Muscle of back (tissue), 13 donors: ENCODE measurements around the gene INTS1. TPM values are rescaled to one million over a fixed set of nuclear protein-coding genes. Genes with fewer than 3 reads are reported as not detected.

Experiments used
- DNase-seq, 3 donors: peaks; one replicate each; pipeline versions ENCODE4 v3.0.0 to v3.0.0-alpha.2; 2013
- long read RNA-seq, 9 donors: transcript quantifications; one replicate each; lab custom pipeline, GENCODE V29; 2026
- polyA plus RNA-seq, 10 donors: library from polyadenylated mRNA; unstranded; fragments of 120-200 nt; gene quantifications; one replicate each; pipeline ENCODE4 v1.2.1, GENCODE V29; 2013; ENCODE audit not compliant: insufficient read length in 10 of 10

The INTS1 gene, protein sequence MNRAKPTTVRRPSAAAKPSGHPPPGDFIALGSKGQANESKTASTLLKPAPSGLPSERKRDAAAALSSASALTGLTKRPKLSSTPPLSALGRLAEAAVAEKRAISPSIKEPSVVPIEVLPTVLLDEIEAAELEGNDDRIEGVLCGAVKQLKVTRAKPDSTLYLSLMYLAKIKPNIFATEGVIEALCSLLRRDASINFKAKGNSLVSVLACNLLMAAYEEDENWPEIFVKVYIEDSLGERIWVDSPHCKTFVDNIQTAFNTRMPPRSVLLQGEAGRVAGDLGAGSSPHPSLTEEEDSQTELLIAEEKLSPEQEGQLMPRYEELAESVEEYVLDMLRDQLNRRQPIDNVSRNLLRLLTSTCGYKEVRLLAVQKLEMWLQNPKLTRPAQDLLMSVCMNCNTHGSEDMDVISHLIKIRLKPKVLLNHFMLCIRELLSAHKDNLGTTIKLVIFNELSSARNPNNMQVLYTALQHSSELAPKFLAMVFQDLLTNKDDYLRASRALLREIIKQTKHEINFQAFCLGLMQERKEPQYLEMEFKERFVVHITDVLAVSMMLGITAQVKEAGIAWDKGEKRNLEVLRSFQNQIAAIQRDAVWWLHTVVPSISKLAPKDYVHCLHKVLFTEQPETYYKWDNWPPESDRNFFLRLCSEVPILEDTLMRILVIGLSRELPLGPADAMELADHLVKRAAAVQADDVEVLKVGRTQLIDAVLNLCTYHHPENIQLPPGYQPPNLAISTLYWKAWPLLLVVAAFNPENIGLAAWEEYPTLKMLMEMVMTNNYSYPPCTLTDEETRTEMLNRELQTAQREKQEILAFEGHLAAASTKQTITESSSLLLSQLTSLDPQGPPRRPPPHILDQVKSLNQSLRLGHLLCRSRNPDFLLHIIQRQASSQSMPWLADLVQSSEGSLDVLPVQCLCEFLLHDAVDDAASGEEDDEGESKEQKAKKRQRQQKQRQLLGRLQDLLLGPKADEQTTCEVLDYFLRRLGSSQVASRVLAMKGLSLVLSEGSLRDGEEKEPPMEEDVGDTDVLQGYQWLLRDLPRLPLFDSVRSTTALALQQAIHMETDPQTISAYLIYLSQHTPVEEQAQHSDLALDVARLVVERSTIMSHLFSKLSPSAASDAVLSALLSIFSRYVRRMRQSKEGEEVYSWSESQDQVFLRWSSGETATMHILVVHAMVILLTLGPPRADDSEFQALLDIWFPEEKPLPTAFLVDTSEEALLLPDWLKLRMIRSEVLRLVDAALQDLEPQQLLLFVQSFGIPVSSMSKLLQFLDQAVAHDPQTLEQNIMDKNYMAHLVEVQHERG (N-terminal part only)
- polyA plus RNA-seq = 10 to 100 TPM; 29.9 to 53.0 (median 41.8) TPM
- long read RNA-seq, donor 1 = 0 reads
- long read RNA-seq, donor 2 = 0 reads
- long read RNA-seq, donor 3 = 0 reads
- long read RNA-seq, donor 4 = 0 reads
- long read RNA-seq, donor 5 = 0 reads
- long read RNA-seq, donor 6 = 0 reads
- long read RNA-seq, donor 7 = 0 reads
- long read RNA-seq, donor 8 = 0 reads
- long read RNA-seq, donor 9 = 0 reads

DNA sequence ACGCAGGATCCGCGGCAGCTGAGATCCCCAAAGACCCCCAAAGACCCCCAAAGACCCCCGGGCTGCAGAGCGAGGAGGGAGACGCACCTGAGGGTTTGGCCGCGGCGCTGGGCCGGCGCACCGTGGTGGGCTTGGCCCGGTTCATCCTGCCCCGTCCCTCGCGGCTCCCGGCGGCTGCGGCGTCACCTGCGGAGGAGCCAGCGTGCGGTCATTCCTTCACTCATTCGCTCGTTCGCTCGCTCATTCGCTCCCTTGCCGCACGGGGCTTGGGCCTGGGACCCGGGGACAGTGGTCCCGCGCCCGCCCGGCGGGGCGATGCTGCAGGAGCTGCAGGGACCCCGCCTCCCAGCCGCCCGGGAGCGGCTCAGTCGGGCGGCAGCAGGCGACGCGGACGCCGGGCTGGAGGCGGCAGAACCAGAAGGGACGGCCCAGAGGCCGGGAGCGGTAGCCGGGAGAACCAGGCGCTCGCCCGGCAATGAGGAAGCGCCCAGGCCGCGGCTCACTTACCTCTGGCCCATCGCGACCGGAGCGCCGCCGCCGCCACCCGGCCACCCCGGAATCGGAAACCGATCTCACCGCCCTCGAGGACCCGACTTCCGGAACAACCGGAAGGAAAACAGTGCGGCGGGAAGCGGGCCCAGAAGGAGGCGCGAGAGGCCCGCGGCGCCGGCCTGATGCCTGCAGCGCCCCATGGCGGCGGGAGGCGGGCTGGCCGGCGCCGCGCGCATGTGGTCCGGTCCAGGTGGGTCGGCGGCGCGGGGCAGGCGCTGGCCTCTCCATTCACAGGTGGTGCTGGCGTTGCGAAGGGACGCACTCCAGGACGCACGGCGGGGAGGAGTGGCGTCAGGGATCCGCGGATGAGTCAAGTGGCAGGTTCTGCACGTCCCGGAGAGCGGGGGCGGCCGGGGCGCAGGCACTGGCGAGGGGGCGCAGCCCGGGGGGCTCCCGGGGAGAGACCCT is at the start of gene INTS1:
Gene INTS1, minus strand, starts transcription at position 574 of the 960 bp plus-strand sequence. Its CDS starts 429 bp downstream, at position 145.
- peak; percentile 91 to 96 (median 95) for DNase-seq

DNA sequence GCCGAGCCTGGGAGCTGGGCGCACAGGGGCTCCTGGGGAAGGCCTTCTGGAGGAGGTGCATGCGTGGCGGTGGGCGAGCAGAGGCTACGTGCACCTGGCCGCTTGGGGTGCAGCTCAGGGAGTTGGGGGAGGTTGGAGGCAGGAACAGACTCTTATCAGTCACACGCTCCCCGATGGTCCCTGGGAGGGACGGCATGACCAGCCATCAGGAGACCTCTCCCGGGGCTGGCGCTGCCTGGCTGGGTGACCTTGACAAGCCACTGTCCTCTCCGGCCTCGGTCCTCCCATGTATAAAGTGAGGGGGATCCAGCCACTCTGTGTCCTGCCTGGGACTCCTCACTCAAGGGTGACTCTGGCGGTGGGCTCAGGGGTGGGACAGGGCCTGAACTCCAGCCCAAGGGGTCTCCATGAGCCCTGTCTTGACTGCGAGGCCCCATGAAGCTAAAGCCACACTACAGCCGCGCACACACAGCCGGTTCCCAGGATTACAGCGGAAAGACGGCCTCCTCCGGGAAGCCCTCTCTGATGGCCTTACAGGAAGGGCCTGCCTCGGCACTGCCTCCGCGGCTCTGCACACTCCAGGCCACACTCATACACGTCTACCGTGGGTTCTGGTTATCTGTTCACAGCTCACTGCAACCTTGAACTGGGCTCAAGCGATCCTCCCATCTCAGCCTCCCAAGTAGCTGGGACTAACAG is 49.5 kb upstream of the INTS1 start:
- DNase-seq = no peak

DNA sequence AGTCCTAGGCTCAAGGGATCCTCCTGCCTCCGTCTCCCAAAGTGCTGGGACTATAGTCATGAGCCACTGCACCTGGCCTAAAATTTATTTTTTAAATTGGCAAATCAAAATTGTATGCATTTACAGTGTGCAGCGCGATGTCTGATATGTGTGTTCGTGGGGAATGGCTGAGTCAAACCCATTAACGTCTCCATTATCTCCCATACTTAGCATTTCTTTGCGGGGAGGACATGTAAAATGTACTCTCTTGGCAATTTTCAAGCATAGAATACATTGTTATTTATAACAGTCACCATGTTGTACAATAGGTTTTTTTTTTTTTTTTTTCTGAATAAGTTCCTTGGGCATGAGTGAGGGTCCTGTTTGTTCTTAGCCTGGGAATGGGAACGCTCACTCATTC is 48.0 kb upstream of the INTS1 start:
- DNase-seq = no peak

DNA sequence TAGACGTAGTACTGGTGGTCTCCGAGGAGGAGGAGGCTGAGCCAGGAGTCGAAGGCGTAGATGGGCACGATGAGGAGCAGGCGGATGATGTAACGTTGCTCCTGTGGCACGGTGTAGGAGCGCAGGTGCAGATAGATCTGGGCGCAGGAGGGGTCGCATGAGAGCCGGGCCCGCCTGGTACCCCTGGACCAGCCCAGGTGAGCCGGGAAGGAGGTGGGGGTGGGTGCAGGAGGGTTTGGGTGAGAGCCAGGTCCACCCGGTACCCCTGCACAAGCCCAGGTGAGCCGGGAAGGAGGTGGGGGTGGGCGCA is 46.6 kb upstream of the INTS1 start:
- no peak for DNase-seq

DNA sequence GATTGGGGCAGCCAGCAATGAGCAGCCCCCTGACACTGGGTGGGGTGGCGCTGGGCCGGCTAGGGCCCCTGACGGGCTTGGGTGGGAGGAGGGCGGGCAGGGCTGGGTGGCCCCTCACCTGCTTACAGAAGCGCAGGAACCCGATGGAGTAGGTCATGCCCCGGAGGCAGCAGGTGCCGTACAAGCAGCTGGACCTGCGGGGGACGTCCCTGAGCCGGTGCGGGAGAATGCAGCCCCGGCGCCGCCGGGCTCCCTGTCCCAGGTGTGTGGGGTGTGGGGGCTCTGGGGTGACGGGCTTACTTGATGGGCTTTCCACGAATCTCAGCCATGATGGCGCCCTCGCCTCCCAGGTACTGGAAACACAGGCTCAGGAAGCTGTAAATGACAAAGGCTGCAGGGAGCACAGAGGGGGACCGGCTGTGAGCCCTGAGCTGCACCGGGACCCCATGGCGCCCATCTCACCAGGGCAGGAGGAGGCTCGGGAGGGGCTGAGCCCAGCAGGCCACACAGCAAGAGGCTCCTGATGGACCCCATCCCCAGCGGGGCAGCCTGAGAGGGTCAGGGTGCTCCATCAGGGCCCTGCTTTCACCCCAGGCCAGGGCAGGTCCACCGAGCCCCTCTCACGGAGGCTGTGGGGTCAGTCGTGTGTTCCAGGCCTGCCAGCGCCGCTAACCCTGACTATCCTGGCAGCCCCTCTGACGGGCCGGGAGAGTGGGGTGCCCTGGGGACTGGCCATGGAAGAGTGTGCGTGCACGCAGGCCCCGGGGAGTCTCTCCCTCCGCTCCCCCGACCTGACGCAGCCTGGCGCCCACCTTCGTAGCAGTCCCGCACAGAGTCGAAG is 46.0 kb upstream of the INTS1 start:
- no peak for DNase-seq

DNA sequence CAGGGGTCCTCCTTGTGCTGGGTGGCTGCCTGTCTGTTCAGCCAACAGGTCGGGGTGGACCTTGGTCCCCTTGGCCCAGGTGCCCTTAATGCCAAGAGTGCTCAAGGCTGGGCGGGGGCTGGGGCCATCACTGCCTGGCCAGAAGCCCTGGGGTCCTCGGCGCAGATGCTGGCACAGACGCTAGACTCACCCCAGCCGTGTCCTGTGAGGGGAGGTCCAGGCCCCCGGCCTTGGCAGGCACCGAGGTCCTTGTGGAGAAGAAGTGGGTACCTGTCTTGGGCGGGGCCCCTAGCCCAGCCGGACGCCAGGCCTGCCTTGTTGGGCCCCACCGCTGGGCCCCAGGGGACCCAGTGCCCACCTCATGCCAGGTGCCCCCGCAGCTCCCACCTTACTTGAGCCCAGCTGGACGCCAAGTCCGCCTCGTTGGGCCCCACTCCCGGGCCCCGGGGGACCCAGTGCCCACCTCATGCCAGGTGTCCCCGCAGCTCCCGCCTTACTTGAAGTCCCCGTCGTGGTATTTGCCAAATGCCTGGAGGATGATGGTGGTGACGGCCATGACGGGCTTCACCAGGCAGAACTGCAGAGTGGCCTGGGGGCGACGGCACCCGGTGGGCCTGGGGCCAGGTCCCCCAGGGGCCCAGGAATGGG is 45.3 kb upstream of the INTS1 start:
- DNase-seq = no peak

DNA sequence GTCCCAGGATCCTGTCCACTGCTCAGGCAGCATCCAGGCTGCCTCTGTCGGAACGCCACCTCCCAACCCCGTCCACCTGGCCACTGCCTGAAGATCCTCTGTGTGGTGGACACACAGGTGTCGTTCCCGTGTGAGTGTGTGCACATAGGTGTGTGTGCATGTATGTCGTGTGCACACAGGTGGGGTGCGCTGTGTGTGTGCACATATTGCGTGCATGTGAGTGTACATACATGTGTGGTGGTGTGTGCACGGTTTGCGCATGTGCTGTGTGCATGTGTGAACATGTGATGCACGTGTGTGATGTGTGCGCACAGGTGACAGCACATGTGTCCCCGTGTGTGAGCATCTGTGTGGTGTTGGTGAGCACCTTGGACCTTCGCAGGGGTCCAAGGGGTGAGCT is 44.8 kb upstream of the INTS1 start:
- DNase-seq = no peak

DNA sequence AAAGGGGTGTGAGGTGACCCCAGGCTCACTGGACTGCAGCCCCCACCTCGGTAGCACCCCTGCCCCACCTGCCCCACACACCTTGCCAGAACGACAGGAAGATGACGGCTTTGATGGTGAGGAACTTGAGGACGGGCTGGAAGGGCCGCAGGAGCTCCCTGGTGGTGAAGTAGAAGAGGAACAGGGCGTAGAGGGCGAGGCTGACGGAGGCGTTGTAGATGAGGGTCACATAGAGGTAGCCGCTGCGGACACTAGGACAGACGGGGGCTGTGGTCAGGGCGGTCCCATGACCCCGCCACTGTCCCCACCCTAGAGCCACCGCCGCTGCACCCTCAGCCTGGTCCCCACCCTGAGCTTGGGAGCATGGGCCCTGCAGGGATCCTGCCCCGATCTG is 44.2 kb upstream of the INTS1 start:
- DNase-seq = no peak

DNA sequence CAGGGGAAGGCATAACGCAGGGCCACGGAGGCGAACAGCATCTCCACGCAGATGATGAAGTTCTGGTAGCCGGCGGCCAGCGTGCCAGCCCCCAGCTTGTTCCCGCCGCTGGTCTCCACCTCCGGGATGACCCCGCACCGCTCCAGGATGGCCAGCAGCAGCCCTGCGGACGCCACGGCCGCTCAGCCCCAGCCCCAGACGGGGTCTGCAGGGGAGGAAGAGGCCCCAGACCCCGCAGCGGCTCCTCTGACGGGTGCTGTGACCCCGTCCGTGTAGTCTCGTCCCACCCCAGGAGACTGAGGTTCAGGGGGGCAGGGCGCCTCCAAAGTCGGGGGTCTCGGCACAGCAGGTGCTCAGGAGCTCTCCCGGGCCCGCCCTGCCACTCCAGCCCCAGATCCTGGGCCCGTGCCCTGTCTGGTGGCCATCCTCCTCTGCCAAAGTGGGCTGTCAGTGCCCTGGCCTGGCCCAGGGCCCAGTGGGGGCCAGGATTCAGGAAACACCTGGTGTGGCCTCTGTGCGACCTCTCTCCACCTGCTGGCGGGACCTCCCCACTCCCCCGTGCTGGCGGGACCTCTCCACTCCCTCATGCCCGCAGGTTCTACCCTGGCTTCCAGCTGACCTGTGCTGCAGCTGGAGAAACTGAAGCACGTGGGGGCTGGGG is 43.7 kb upstream of the INTS1 start:
- DNase-seq = no peak

DNA sequence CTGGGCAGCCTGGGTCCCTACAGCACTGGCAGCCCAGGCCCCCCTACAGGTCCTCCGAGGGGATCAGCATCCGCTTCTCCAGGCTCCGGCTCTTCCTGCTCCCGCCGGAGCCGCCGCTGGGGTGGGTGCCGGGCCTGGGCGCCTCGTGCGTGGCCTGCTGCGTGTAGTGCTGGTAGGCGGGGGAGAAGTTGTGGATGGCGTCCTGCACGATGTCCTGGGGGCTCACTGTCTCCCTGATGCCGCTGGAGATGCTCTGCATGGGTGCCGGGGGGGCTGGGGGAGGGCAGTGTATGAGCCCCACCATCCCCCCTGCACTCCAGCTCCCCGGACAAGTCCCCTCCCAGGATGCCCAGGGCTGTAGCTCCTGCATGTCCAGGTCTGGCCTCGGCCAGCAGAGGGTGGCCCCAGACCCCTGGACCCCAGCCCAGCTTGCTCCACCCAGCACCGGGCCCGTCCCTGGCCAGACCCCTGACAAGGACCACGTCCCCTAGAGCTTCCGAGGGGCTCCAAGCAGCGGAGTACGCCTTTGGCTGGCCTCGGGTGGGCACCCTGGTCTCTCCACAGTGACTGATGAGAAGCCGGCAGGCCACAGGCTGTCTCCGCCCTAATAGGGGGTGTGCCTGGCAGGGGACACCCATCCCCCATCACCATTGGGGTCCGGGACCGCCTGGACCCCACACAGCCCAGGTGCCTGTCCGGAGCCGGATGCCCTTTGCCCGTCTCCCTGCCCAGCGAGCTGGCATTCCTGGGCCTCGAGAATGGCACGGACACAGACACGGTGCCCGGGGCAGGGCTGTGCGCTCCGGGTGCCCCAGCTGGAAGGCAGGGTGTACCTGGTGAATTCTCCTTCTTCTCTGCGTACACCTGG is 43.0 kb upstream of the INTS1 start:
- DNase-seq = no peak

DNA sequence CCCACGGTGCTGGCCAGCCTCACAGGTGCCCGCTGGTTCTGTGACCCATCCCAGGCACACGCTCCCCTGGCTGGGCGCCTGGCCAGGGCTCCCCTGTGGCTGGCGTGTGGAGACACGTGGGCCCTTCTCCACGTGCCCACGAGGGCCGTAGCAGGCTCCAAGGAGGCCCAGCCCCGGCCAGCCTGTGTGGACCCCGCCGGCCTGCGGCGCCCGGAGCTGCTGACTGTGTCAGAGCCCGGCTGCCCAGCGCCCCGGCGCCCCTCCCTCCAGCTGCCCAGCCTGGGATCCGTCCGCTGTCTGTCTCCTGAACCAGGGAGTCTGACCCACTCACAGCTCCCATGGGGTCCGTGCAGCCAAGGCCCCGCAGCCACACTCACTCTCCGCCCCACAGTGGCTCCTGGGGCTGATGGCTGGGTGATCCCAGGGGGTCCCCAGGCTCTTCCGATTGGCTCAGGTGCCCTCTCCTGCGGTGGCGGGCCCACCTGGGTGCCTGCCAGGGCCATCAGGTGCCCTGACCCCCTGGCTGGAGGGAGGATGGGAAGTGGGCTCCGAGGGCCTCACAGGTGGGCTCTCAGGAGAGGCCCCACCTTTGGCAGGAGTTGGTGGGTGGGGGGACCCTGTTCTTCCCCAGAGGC is 42.2 kb upstream of the INTS1 start:
- DNase-seq = no peak

DNA sequence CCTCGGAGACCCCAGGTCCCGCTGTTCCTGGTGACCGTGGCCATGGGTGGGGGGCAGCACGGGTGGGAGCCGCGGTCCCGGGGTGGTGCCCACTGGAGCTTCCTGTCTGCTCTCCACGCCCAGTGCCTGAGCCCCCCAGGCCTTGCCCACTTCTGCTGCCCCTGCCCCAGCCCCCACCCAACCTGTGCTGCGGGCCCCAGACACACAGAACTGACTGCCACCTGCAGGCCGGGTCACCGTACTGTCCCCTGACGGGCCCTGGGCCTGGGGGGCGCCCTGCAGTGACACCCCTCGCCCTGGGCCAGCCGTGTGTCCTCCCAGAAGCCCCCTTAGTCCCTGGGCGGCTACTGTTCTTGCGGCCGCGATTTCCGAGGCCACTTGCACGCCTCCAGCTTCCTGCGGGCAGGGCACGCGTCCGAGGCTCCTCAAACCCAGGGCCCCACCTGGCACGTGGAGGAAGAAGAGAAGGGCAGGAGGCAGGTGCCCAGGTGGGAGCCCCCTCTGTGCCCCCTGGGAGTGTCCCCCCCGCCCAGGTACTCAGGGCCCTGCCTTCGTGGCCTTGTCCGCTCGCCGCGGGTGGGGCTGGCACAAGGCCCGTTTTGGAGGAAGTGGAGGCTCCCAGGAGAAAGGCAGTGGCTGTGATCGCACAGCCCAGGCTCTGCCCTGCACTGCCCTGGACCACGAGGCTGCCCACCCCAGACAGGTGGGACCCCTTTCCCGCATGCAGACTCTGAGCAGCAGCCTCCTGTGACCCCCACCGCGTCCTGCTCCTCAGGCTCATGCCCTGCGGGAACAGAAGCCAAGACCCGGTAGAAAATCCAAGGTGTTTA is 41.4 kb upstream of the INTS1 start:
- no peak for DNase-seq

DNA sequence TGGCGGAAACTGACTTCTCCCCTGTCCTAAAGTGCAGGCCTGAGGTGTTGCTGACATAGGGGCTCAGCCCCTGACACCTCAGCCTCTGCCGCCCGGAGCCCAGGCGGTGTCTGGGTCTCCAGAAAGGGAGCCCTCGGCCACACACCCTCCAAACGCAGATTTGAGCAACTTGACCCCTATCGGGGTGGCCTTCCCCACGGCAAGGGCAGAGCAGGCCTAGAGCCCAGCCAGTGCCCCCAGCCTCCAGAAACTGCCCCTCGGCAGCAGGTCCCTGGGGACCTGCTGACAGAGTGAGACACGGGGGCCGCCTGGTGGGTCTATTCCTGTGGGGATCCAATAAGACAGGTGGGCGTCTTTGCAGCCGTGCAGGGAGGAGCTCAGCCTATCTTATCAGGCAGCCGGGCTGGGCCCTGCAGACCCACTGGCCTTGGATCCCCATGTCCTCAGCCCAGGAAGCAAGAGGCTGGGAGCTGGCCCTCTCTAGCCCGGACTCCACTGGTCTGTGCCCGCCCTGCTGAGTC is 40.8 kb upstream of the INTS1 start:
- DNase-seq = no peak

DNA sequence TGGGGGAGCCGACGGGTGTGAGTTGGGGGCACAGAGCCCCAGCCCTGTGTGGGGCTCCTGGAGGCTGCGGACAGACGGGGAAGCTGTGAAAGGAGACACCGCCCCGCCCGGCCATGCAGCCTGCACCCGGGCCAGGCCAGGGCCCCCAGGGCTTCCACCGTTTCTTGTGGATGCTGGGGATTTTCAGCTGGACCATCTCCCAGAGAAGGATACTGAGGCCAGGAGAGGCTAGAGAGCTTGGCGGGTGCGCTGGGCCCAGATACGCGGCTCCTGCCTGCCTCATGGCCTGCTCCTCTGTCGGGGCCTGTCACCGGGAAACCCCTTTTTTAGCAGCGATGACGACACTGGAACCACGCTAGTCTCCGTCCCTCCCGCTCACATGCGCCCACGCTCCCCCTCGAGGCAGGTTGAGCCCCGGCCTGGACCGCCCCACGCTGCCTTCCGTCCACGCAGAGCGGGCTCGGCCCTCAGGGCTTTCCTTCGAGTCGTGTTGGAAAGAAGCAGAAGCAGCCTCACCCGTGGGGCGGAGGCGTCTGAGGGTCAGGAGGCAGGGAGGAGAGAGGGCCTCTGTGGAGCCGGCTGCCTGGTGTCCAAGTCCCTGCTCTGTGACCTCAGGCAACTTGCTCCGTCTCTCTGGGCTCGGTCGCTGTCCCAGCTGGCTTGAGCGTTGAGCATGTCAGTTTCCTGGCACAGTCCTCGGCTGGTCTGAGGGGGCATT is 40.1 kb upstream of the INTS1 start:
- DNase-seq = peak in 2 of 3 donors; percentile 38 to 76
